Measurements from ENCODE around the gene GRM1. TPM values are rescaled to one million over a fixed set of nuclear protein-coding genes. Genes with fewer than 3 reads are reported as not detected.

GRM1 gene
- total RNA-seq, 2 donors from 2014 or later: 0.54 TPM; not detected in 1

GRCh38 chr6:146092961-146093686, 64.3 kb downstream of the GRM1 start:
- Histone ChIP-seq H3K4me1 (ENCODE audit: control insufficient read depth in 1 of 2, low read depth in 2 of 2) (no peaks in the 10 kb centered on the region), H3K36me3 (no peaks in the 10 kb centered on the region), H3K27ac (no peak overlapping the region), H3K4me3 (no peak overlapping the region), H3K9me3 (no peaks in the 10 kb centered on the region), H3K27me3 (replicated peaks; ENCODE audit: insufficient read depth) (no peaks in the 10 kb centered on the region)
- ATAC-seq (ENCODE audit: insufficient number of reproducible peaks, low FRiP score, low read depth) (no peak), DNase-seq (ENCODE audit: low spot score) (no peak)
- TF ChIP-seq CTCF (IDR thresholded peaks at IDR 0.05): no peak

- H3K9me3 ChIP-seq: no peaks in the 10 kb centered on the region
- no peak overlapping the region for H3K27ac ChIP-seq
- DNase-seq (ENCODE audit: low spot score) (no peak), ATAC-seq (ENCODE audit: insufficient number of reproducible peaks, low FRiP score, low read depth) (no peak)
- TF ChIP-seq CTCF (IDR thresholded peaks at IDR 0.05): no peak
- no peaks in the 10 kb centered on the region for H3K36me3 ChIP-seq
- no peaks in the 10 kb centered on the region for H3K27me3 ChIP-seq (replicated peaks; ENCODE audit: insufficient read depth)
- no peaks in the 10 kb centered on the region for H3K4me1 ChIP-seq (ENCODE audit: control insufficient read depth in 1 of 2, low read depth in 2 of 2)
- H3K4me3 ChIP-seq: no peak overlapping the region
Observed at GRCh38 chr6:146095481-146095880, 66.6 kb downstream of the GRM1 start.

- no peak for ATAC-seq (ENCODE audit: insufficient number of reproducible peaks, low FRiP score, low read depth)
- Histone ChIP-seq H3K9me3 (no peaks in the 10 kb centered on the region), H3K4me1 (ENCODE audit: control insufficient read depth in 1 of 2, low read depth in 2 of 2) (no peaks in the 10 kb centered on the region), H3K4me3 (no peak overlapping the region), H3K36me3 (no peaks in the 10 kb centered on the region), H3K27me3 (replicated peaks; ENCODE audit: insufficient read depth) (no peaks in the 10 kb centered on the region), H3K27ac (no peak overlapping the region)
- TF ChIP-seq CTCF (IDR thresholded peaks at IDR 0.05): no peak
- no peak for DNase-seq (ENCODE audit: low spot score)
Observed at GRCh38 chr6:146097586-146097985, 68.7 kb downstream of the GRM1 start.

- Histone ChIP-seq H3K9me3 (no peaks in the 10 kb centered on the region), H3K4me1 (ENCODE audit: control insufficient read depth in 1 of 2, low read depth in 2 of 2) (no peaks in the 10 kb centered on the region), H3K4me3 (no peak overlapping the region), H3K27ac (no peak overlapping the region), H3K27me3 (replicated peaks; ENCODE audit: insufficient read depth) (no peaks in the 10 kb centered on the region), H3K36me3 (no peaks in the 10 kb centered on the region)
- no peak for TF ChIP-seq CTCF (IDR thresholded peaks at IDR 0.05)
- DNase-seq (ENCODE audit: low spot score) (no peak), ATAC-seq (ENCODE audit: insufficient number of reproducible peaks, low FRiP score, low read depth) (no peak)
Observed at GRCh38 chr6:146100776-146101175, 71.9 kb downstream of the GRM1 start.

GRCh38 chr6:146103416-146104072, 74.7 kb downstream of the GRM1 start:
- H3K4me3 ChIP-seq: no peak overlapping the region
- no peaks in the 10 kb centered on the region for H3K4me1 ChIP-seq (ENCODE audit: control insufficient read depth in 1 of 2, low read depth in 2 of 2)
- H3K36me3 ChIP-seq: no peaks in the 10 kb centered on the region
- H3K9me3 ChIP-seq: no peaks in the 10 kb centered on the region
- no peak overlapping the region for H3K27ac ChIP-seq
- no peak for ATAC-seq (ENCODE audit: insufficient number of reproducible peaks, low FRiP score, low read depth)
- TF ChIP-seq CTCF (IDR thresholded peaks at IDR 0.05): no peak
- no peaks in the 10 kb centered on the region for H3K27me3 ChIP-seq (replicated peaks; ENCODE audit: insufficient read depth)
- no peak for DNase-seq (ENCODE audit: low spot score)

Measured in thoracic aorta (tissue), 2 donors.